Transverse colon (tissue), 4 donors: Measurements from ENCODE around the gene MC1R.

Experiments
- POLR2AphosphoS5 ChIP-seq, 3 donors: sonication (generic); formaldehyde crosslinking; IDR thresholded peaks; one replicate each; pipeline ENCODE4 v1.6.1; 2016; ENCODE audit warnings: antibody characterized with exemption in 3 of 3
- TF ChIP-seq, protein P1 (sequence below), 5 experiments: fragments of 200-600 bp in 3 of 5; fragments of 450-650 bp in 2 of 5; sonication (generic) in 3 of 5; IDR thresholded peaks; 1 replicate in 2 of 5; 2 replicates in 3 of 5; pipeline ENCODE4 v1.5.1; 2016 to 2017; ENCODE audit warnings: antibody characterized with exemption in 5 of 5, inconsistent platforms in 3 of 5, mild to moderate bottlenecking in 2 of 5, moderate library complexity in 1 of 5

DNA sequence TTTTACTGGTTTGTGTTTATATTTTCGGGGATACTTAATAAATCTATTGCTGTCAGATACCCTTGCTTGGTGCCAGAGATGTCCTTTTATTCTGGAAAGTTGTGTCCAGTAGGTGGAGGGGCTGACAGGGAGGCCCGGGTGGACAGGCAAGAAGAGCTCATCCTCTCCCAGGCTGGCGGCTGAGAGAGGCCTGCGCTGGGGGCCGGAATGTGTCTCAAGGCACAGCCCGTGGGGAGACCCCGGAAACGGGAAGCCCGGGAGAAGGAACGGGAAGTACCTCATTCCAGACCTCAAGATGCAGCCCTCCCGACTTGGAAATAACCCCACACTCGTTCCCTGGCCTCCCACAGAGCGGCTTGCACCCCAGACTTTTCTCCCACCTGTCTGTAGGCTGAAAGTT lies 17.4 kb downstream of the MC1R start:
- TF ChIP-seq POLR2AphosphoS5 (IDR thresholded peaks at IDR 0.05) = no peak
- TF ChIP-seq, protein P1, sequence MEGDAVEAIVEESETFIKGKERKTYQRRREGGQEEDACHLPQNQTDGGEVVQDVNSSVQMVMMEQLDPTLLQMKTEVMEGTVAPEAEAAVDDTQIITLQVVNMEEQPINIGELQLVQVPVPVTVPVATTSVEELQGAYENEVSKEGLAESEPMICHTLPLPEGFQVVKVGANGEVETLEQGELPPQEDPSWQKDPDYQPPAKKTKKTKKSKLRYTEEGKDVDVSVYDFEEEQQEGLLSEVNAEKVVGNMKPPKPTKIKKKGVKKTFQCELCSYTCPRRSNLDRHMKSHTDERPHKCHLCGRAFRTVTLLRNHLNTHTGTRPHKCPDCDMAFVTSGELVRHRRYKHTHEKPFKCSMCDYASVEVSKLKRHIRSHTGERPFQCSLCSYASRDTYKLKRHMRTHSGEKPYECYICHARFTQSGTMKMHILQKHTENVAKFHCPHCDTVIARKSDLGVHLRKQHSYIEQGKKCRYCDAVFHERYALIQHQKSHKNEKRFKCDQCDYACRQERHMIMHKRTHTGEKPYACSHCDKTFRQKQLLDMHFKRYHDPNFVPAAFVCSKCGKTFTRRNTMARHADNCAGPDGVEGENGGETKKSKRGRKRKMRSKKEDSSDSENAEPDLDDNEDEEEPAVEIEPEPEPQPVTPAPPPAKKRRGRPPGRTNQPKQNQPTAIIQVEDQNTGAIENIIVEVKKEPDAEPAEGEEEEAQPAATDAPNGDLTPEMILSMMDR (IDR thresholded peaks at IDR 0.05) = no peak
